ENCODE data around the gene MYO5C.
"Not testable (repeated sequence)": the region's sequence is repeated elsewhere in the genome, so short reads cannot be mapped to it uniquely, and the experiment has no call there.

MYO5C gene

GRCh38 chr15:52290800-52291199, 4.8 kb downstream of the MYO5C start:
- no peak for TF ChIP-seq CTCF (IDR thresholded peaks at IDR 0.05; ENCODE audit: extremely low read depth, missing control alignments)
- no peak for DNase-seq (ENCODE audit: low spot score)

GRCh38 chr15:52290329-52290728, 5.3 kb downstream of the MYO5C start:
- no peak for TF ChIP-seq CTCF (IDR thresholded peaks at IDR 0.05; ENCODE audit: extremely low read depth, missing control alignments)
- peak; percentile 72 for DNase-seq (ENCODE audit: low spot score)

- DNase-seq (ENCODE audit: low spot score) = no peak
- no peak for TF ChIP-seq CTCF (IDR thresholded peaks at IDR 0.05; ENCODE audit: extremely low read depth, missing control alignments)
These were observed 5.9 kb downstream of the MYO5C start for GRCh38 chr15:52289629-52290081.

DNA sequence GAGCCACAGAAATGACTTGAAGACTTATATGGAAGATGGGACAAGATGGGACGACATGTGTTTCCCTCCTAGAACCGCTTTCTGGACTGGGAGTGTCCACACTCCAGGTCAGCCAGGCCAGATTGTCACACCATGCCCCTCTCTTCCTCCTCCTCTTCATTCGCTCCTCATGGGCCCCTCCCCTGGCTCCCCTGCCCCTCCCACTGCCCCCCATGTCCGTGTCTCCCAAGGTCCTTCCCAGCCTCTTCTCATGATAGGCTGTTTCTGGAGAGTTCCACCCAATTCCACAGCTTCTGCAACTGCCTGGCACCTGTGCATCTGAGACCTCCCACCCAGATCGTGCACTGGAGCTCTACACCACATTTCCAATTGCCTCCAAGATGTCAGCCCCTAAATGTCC, 6.6 kb downstream of the MYO5C start:
- no peak for DNase-seq (ENCODE audit: low spot score)
- TF ChIP-seq CTCF (IDR thresholded peaks at IDR 0.05; ENCODE audit: extremely low read depth, missing control alignments) = no peak

DNA sequence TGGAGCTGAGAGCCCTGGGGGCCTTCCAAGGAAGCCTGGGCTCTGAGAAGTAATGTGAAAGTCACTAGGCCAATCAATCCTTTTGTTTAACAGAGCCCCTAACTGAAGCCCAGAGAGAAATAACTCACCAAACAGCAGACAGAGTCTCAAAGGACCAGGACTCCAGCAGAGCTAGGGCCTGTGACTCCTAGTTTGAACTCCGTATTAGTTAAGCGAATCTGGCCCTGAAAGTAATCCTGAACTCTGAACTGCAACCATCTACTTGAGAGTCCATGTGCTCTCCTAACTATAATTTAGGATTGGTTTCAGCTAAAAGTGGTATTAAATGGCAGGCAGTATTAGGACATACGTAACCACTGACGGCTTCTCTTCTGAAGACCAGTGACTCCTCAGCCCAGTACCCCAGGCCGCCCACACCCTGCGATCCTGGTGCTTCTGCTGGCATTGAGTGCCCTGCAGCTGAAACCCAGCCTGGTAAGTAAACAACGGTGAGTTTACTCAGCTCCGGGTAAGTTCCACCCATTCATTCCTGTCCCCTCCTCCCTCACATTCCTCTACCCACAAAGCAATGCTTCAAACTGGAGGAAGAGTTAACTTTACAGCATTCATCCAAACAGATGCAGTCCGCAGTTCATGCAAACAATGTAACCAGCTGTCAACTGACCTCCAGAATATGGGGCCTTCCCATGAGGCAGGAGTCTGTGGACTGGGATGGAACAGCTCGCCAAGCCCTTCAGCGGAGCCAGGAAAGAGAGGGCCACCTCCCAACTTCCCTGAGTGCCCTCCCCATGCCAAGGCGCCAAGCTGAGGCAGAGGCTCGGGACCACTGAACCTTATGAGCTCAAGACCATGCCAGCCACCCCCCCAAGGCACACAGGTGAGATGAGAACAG, 7.3 kb downstream of the MYO5C start:
- DNase-seq (ENCODE audit: low spot score) = no peak
- no peak for TF ChIP-seq CTCF (IDR thresholded peaks at IDR 0.05; ENCODE audit: extremely low read depth, missing control alignments)

DNA sequence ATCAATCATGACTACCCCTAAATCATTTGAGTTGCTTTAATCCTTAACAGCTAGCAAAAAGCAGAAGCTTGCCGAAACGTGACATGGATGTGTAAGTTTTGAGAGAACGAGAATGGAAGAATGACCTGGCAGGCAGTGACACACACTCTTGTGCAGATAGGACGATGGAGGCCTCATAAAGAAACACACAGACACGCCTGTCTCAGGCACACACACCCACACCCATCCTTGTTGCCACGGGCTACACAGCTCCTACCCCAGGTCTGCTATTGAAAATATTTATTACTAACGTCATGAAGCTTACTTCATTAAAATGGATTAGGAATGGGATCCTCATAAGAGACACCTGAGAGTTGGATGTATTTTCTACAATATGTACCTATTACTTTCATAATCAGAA, 8.5 kb downstream of the MYO5C start:
- DNase-seq (ENCODE audit: low spot score) = no peak
- no peak for TF ChIP-seq CTCF (IDR thresholded peaks at IDR 0.05; ENCODE audit: extremely low read depth, missing control alignments)

- DNase-seq (ENCODE audit: low spot score) = not testable (repeated sequence)
These were observed 9.7 kb downstream of the MYO5C start for GRCh38 chr15:52285941-52286340.

GRCh38 chr15:52284164-52284563, 11.4 kb downstream of the MYO5C start:
- TF ChIP-seq CTCF (IDR thresholded peaks at IDR 0.05; ENCODE audit: extremely low read depth, missing control alignments) = no peak
- DNase-seq (ENCODE audit: low spot score) = no peak
